Activated T-cell treated with anti-CD3 and anti-CD28 coated beads, Interleukin-2, amount 50 U/mL, for 72 hours (primary cell): ENCODE data around the gene CAST. TPM values are rescaled to one million over a fixed set of nuclear protein-coding genes. Genes with fewer than 3 reads are reported as not detected.

Source experiments
- ATAC-seq, 2 donors: fragments of 150-1000 bp; cut with Tn5 transposase; replicated peaks in 1 of 2; 2 replicates each; pipeline ENCODE4 v1.10.0; 2021; ENCODE audit warnings: moderate library complexity in 2 of 2, mild to moderate bottlenecking in 1 of 2
- DNase-seq, 2 donors: peaks; one replicate each; pipeline ENCODE4 v3.0.0; 2021 to 2022; ENCODE audit warnings: mixed read lengths in 1 of 2
- H3K27ac Mint-ChIP-seq: one replicate; pipeline ENCODE4 v1.8.0; 2022; ENCODE audit warnings: mild to moderate bottlenecking, moderate library complexity, mixed read lengths
- H3K27me3 Mint-ChIP-seq: one replicate; pipeline ENCODE4 v1.8.0; 2022; ENCODE audit warnings: low read depth, mixed read lengths
- H3K36me3 Mint-ChIP-seq, 2 donors: one replicate each; pipeline ENCODE4 v1.8.0; 2022; ENCODE audit warnings: mixed read lengths in 2 of 2, mild to moderate bottlenecking in 1 of 2; ENCODE audit not compliant: insufficient read depth in 2 of 2
- H3K4me1 Mint-ChIP-seq: one replicate; pipeline ENCODE4 v1.8.0; 2022; ENCODE audit warnings: low read depth, mixed read lengths
- H3K4me3 Mint-ChIP-seq, 2 donors: one replicate each; pipeline ENCODE4 v1.8.0; 2022; ENCODE audit warnings: mild to moderate bottlenecking in 2 of 2, mixed read lengths in 2 of 2, moderate library complexity in 2 of 2
- H3K9me3 Mint-ChIP-seq, 2 donors: one replicate each; pipeline ENCODE4 v1.8.0; 2022; ENCODE audit warnings: mixed read lengths in 2 of 2
- total RNA-seq, 2 donors: library from RNA; stranded (reverse); gene quantifications; one replicate each; pipeline ENCODE4 v1.2.3, GENCODE V29; 2022

CAST gene
- total RNA-seq, 2 donors from 2014 or later, result 120 to 163 TPM

GRCh38 chr5:96712100-96712746 lies 50.0 kb downstream of the CAST start:
- no peak overlapping the region for H3K27ac Mint-ChIP-seq
- DNase-seq, result no peak
- peaks cover 3 to 5% of the 10 kb centered on the region in 2 donors for H3K36me3 Mint-ChIP-seq
- no peak for ATAC-seq
- H3K4me3 Mint-ChIP-seq, result no peak overlapping the region
- no peaks in the 10 kb centered on the region for H3K27me3 Mint-ChIP-seq
- H3K9me3 Mint-ChIP-seq, result peaks cover 0 to 2% of the 10 kb centered on the region in 2 donors
- H3K4me1 Mint-ChIP-seq, result peaks cover 32% of the 10 kb centered on the region

- DNase-seq, result no peak
- Mint-ChIP-seq H3K4me1 (peaks cover 45% of the 10 kb centered on the region), H3K36me3 (peaks cover 3 to 5% of the 10 kb centered on the region in 2 donors), H3K27me3 (no peaks in the 10 kb centered on the region), H3K4me3 (no peak overlapping the region), H3K27ac (peak overlapping the region; percentile 68), H3K9me3 (peaks cover 0 to 2% of the 10 kb centered on the region in 2 donors)
- ATAC-seq, result no peak
Measured at GRCh38 chr5:96714450-96714849, 52.3 kb downstream of the CAST start.

GRCh38 chr5:96714951-96715451 lies 52.8 kb downstream of the CAST start:
- peak overlapping the region in 1 of 2 donors; percentile 2 for H3K4me3 Mint-ChIP-seq
- DNase-seq (peak; percentile 54 to 58), ATAC-seq (peak; percentile 94 to 96)
- peaks cover 0 to 2% of the 10 kb centered on the region in 2 donors for H3K9me3 Mint-ChIP-seq
- peaks cover 3 to 5% of the 10 kb centered on the region in 2 donors for H3K36me3 Mint-ChIP-seq
- H3K27me3 Mint-ChIP-seq, result no peaks in the 10 kb centered on the region
- H3K4me1 Mint-ChIP-seq, result peaks cover 45% of the 10 kb centered on the region
- peak overlapping the region; percentile 68 for H3K27ac Mint-ChIP-seq

GRCh38 chr5:96716007-96716406 lies 53.8 kb downstream of the CAST start:
- Mint-ChIP-seq H3K36me3 (peaks cover 3 to 5% of the 10 kb centered on the region in 2 donors), H3K4me3 (peak overlapping the region in 1 of 2 donors; percentile 24), H3K4me1 (peaks cover 45% of the 10 kb centered on the region), H3K27ac (peak overlapping the region; percentile 68), H3K27me3 (no peaks in the 10 kb centered on the region), H3K9me3 (peaks cover 0 to 2% of the 10 kb centered on the region in 2 donors)
- no peak for DNase-seq
- peak in 1 of 2 donors; percentile 50 for ATAC-seq

GRCh38 chr5:96716716-96717115 lies 54.5 kb downstream of the CAST start:
- no peak for ATAC-seq
- Mint-ChIP-seq H3K27ac (peak overlapping the region; percentile 15), H3K36me3 (peaks cover 3 to 5% of the 10 kb centered on the region in 2 donors)

DNA sequence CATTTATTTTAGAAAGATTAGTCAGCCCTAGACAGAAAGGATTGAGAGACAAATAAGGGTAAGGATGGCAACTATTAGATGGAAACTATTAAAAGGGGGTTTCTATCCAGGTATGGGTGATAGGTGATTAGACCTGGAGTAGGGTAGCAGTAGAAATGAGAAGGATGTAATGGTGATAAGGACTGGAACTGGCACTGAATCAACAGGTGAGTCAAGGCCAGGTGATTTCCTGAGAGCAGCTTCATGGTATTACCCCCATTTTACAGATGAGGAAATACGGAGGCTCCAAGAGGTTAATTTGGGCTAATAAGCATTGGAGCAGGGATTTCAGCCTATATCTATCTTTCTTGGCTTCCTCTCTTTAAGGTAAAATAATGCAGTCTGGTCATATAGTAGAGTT lies 55.7 kb downstream of the CAST start:
- peaks cover 0 to 2% of the 10 kb centered on the region in 2 donors for H3K9me3 Mint-ChIP-seq
- ATAC-seq (no peak), DNase-seq (no peak)
- no peak overlapping the region for H3K4me3 Mint-ChIP-seq
- peaks cover 38% of the 10 kb centered on the region for H3K4me1 Mint-ChIP-seq
- H3K27me3 Mint-ChIP-seq, result no peaks in the 10 kb centered on the region
- H3K36me3 Mint-ChIP-seq, result peaks cover 3 to 5% of the 10 kb centered on the region in 2 donors
- H3K27ac Mint-ChIP-seq, result peak overlapping the region; percentile 27

More at GRCh38 chr5:96716716-96717115, 54.5 kb downstream of the CAST start:
- Mint-ChIP-seq H3K4me1 (peaks cover 45% of the 10 kb centered on the region), H3K9me3 (peaks cover 0 to 2% of the 10 kb centered on the region in 2 donors), H3K27me3 (no peaks in the 10 kb centered on the region), H3K4me3 (no peak overlapping the region)
- no peak for DNase-seq

- Mint-ChIP-seq H3K4me1 (peaks cover 38% of the 10 kb centered on the region), H3K27ac (no peak overlapping the region), H3K27me3 (no peaks in the 10 kb centered on the region), H3K9me3 (peaks cover 0 to 2% of the 10 kb centered on the region in 2 donors), H3K36me3 (peaks cover 3 to 5% of the 10 kb centered on the region in 2 donors), H3K4me3 (no peak overlapping the region)
- ATAC-seq, result no peak
- DNase-seq, result no peak
Measured at GRCh38 chr5:96718635-96719077, 56.5 kb downstream of the CAST start.

DNA sequence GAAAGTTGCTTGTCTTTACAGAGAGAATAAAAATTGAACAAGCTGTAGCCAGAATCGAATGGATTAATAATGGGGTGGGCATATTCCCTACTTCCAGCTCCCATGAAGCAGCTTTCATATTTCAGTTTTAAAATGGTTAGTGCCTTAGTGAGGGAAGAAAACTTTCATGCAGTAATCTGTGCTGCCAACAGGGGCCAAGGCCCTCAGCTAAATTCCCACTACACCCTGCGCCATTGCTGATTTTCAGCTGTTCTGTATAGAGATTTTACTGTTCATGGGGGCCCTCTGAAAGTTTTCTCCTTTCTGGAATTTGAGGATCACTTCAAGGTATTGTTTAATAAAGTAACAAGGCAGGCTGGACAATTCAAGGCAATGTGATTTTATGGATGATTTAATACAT lies 58.2 kb downstream of the CAST start:
- peaks cover 3 to 5% of the 10 kb centered on the region in 2 donors for H3K36me3 Mint-ChIP-seq
- no peaks in the 10 kb centered on the region for H3K27me3 Mint-ChIP-seq
- ATAC-seq, result no peak
- H3K9me3 Mint-ChIP-seq, result peaks cover 0 to 2% of the 10 kb centered on the region in 2 donors
- H3K27ac Mint-ChIP-seq, result no peak overlapping the region
- DNase-seq, result no peak
- H3K4me1 Mint-ChIP-seq, result peaks cover 27% of the 10 kb centered on the region
- H3K4me3 Mint-ChIP-seq, result no peak overlapping the region

DNA sequence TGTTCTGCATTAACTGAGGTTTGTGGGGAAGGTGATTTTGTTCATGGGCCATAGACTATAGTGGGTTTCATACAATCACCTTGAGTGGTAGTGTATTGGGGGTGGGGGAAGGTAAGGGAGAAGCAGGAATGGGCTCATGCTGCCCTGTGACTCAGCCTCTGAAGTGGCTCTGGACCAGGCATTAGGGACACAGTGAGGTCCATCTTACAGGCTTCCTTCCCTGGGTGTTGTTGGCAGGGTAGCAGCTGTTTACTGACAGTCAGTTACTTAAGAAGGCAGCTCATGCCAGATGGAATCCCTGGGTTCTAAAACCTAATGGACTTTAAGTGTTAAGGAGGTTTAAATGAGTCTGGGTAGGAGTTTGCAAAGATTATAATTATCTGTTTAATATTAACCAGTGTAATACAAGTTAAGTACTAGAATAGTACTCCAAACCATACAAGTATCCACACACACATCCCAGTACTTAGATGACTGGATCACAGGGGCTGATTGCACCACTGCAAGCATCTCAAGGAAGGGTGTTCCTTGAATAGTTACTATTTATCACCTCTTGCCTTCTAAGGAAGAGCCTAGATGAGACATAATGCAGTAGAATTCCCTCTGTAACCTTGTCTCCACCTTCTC lies 59.3 kb downstream of the CAST start:
- no peak overlapping the region for H3K4me3 Mint-ChIP-seq
- no peak overlapping the region for H3K27ac Mint-ChIP-seq
- DNase-seq, result no peak
- H3K36me3 Mint-ChIP-seq, result peaks cover 0 to 3% of the 10 kb centered on the region in 2 donors
- no peaks in the 10 kb centered on the region for H3K27me3 Mint-ChIP-seq
- no peak for ATAC-seq
- peaks cover 0 to 2% of the 10 kb centered on the region in 2 donors for H3K9me3 Mint-ChIP-seq
- H3K4me1 Mint-ChIP-seq, result peaks cover 22% of the 10 kb centered on the region

DNA sequence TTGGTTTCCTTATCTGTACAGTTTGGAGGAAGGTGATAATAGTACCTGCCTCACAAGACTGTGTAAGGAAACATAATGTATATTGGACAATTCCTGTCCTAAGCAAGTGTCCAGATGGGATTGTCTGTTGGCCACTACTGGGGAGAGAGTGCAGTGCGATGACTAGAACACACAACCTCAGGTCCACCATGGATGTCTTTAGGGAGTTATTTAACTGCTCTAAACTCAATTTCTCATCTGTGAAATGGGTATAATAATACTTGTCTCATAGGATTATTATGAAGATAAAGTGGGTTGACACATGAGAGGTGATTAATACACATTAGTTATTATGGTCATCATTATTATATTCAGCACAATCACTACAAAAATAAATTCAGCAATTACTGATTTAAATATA lies 63.1 kb downstream of the CAST start:
- Mint-ChIP-seq H3K4me1 (no peaks in the 10 kb centered on the region), H3K4me3 (no peak overlapping the region), H3K27ac (no peak overlapping the region), H3K27me3 (no peaks in the 10 kb centered on the region), H3K36me3 (no peaks in the 10 kb centered on the region), H3K9me3 (no peaks in the 10 kb centered on the region)
- ATAC-seq (no peak), DNase-seq (no peak)

DNA sequence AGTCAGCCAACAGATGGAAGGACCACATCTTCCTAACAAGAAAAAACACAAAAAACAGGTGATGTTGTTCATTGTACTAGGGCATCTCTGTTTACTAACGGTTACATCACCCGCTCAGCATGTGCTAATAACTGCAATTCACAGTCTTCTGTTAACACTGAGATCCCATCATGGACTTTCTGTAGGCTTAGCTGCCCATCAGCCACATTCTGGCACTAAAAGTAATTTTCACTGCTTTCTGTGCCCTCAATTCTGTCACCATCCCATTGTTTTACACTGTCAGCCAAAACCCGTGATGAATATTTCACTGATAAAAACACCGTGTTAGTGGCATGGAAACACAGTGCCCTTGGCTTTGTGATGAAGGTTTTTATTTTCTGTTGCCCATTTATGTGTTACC lies 64.6 kb downstream of the CAST start:
- Mint-ChIP-seq H3K27me3 (no peaks in the 10 kb centered on the region), H3K4me1 (no peaks in the 10 kb centered on the region), H3K36me3 (peaks cover 3 to 5% of the 10 kb centered on the region in 2 donors), H3K27ac (no peak overlapping the region), H3K4me3 (no peak overlapping the region), H3K9me3 (no peaks in the 10 kb centered on the region)
- ATAC-seq (no peak), DNase-seq (no peak)

DNA sequence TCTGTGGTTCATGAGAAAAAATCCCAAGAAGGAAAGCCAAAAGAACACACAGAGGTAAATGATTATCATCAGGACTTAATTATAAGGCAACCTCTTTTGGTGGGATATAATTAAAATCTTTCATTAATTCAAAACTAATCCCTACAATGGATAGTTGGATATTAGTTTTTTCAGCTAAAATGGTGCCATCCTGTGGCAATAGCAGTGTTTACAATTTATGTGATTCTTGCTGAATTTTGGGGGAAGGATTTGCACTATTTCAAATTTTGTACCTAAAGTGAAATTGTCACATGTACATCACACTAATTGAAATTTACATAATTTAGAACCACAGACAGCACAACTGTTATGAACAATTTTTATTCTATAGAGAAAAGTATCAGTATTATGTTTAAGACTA lies 67.0 kb downstream of the CAST start:
- H3K9me3 Mint-ChIP-seq, result no peaks in the 10 kb centered on the region

GRCh38 chr5:96730586-96730985 lies 68.4 kb downstream of the CAST start:
- no peaks in the 10 kb centered on the region for H3K27me3 Mint-ChIP-seq
- peaks cover 10% of the 10 kb centered on the region for H3K4me1 Mint-ChIP-seq
- H3K36me3 Mint-ChIP-seq, result peaks cover 3 to 6% of the 10 kb centered on the region in 2 donors
- DNase-seq (no peak), ATAC-seq (no peak)
- H3K4me3 Mint-ChIP-seq, result no peak overlapping the region
- H3K27ac Mint-ChIP-seq, result no peak overlapping the region
- no peaks in the 10 kb centered on the region for H3K9me3 Mint-ChIP-seq

More for the DNA sequence above, 67.0 kb downstream of the CAST start:
- Mint-ChIP-seq H3K4me1 (peaks cover 5% of the 10 kb centered on the region), H3K27me3 (no peaks in the 10 kb centered on the region), H3K4me3 (no peak overlapping the region), H3K27ac (no peak overlapping the region), H3K36me3 (peaks cover 3 to 5% of the 10 kb centered on the region in 2 donors)
- no peak for ATAC-seq
- no peak for DNase-seq
